GM12874 (cell line): ENCODE measurements around the gene RAD51C.

Experiments
- CTCF ChIP-seq: IDR thresholded peaks from 2 replicates; pipeline ENCODE4 v1.5.1; 2011; ENCODE audit warnings: low read depth, mild to moderate bottlenecking, control low read depth, low read length, moderate library complexity; ENCODE audit not compliant: insufficient read depth

The RAD51C gene

GRCh38 chr17:58706351-58707140, 14.1 kb downstream of the RAD51C start:
- TF ChIP-seq CTCF, result no peak

GRCh38 chr17:58710948-58711552, 18.6 kb downstream of the RAD51C start:
- peak; percentile 52; the same call in 1 of the 2 replicates for TF ChIP-seq CTCF

- no peak for TF ChIP-seq CTCF
These were observed 29.9 kb downstream of the RAD51C start for GRCh38 chr17:58722274-58722673.

GRCh38 chr17:58722696-58723095, 30.3 kb downstream of the RAD51C start:
- no peak for TF ChIP-seq CTCF

GRCh38 chr17:58728798-58729197, 36.4 kb downstream of the RAD51C start:
- no peak for TF ChIP-seq CTCF

GRCh38 chr17:58730937-58731336, 38.5 kb downstream of the RAD51C start:
- no peak for TF ChIP-seq CTCF

- TF ChIP-seq CTCF, result no peak
These were observed 41.6 kb downstream of the RAD51C start for GRCh38 chr17:58734040-58734439.
